NB4 (cell line): ENCODE results near the gene NR1H4.

Experiments
- CTCF ChIP-seq: IDR thresholded peaks from one replicate; pipeline ENCODE4 v1.5.1; 2012; ENCODE audit warnings: low read depth, low read length
- TF ChIP-seq, protein P1 (sequence below): IDR thresholded peaks from 2 replicates; pipeline ENCODE4 v1.6.1; 2011; ENCODE audit warnings: low read depth, low read length

DNA sequence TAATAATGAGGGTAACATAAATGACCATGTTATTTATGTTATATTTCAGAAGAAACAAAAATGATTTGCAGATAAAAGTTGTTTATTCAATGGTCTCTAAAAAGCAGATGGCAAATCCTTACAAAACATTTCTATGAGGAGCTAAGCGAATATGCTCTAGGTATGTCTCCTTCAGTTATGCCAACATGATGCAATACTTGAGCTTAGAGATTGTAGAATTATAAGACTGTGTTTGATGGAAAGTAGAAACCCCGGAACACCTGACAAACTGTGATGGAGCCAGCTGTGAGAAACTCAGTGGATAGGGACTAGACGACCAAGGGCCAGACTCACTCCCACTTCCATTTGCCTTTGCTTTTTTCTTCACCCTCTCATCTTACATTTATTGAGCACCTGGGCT is 17.8 kb upstream of the NR1H4 start:
- no peak for TF ChIP-seq CTCF
- TF ChIP-seq, protein P1, sequence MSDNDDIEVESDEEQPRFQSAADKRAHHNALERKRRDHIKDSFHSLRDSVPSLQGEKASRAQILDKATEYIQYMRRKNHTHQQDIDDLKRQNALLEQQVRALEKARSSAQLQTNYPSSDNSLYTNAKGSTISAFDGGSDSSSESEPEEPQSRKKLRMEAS: no peak
